ENCODE measurements around the gene BICC1.

GRCh38 chr10:58554316-58554715 is 41.6 kb downstream of the BICC1 start:
- no peak for TF ChIP-seq CTCF (IDR thresholded peaks at IDR 0.05 in 2 of 3, conservative IDR thresholded peaks at IDR 0.05 in 1 of 3; ENCODE audit: borderline replicate concordance in 1 of 3, insufficient read depth in 1 of 3, low read depth in 2 of 3, low read length in 2 of 3)
- TF ChIP-seq REST (IDR thresholded peaks at IDR 0.05; ENCODE audit: low read depth) = no peak
- no peak for TF ChIP-seq SRF (IDR thresholded peaks at IDR 0.05; ENCODE audit: low read depth)
- TF ChIP-seq RAD21 (IDR thresholded peaks at IDR 0.05; ENCODE audit: low read depth) = no peak
- no peak for TF ChIP-seq EZH2 (IDR thresholded peaks at IDR 0.05)
- TF ChIP-seq MAX (IDR thresholded peaks at IDR 0.05) = no peak
- no peak for TF ChIP-seq POLR2A (IDR thresholded peaks at IDR 0.05; ENCODE audit: borderline replicate concordance, extremely low read depth, insufficient read depth, insufficient read length)
- no peak for TF ChIP-seq EGR1 (IDR thresholded peaks at IDR 0.05; ENCODE audit: low read depth)
- no peak for TF ChIP-seq FOSL1 (IDR thresholded peaks at IDR 0.05; ENCODE audit: low read depth)
- no peak for TF ChIP-seq ZFX (IDR thresholded peaks at IDR 0.05)
- TF ChIP-seq ELF1 (IDR thresholded peaks at IDR 0.05; ENCODE audit: borderline replicate concordance, low read depth) = no peak
- no peak for TF ChIP-seq POLR2AphosphoS5 (IDR thresholded peaks at IDR 0.05; ENCODE audit: low read depth, low read length)
